A549 (cell line): ENCODE measurements around the gene NHEJ1. TPM values are rescaled to one million over a fixed set of nuclear protein-coding genes. Genes with fewer than 3 reads are reported as not detected.
A peak's percentile ranks its signal among the peaks of the same experiment; 100 is the strongest.

ENCODE experiments used
- ATAC-seq, 2 experiments: fragments of 200-7000 bp in 1 of 2; fragments of >200 bp in 1 of 2; cut with Nextera tagmentation in 1 of 2; cut with Tn5 transposase in 1 of 2; 3 replicates each; pipeline versions ENCODE4 v1.8.0 to v1.9.1; 2018 to 2020; ENCODE audit warnings: mild to moderate bottlenecking in 1 of 2, moderate library complexity in 1 of 2
- CTCF ChIA-PET: fragments of 300-600 bp; sonication (Branson Sonifier 250); formaldehyde crosslinking; extraction: SDS; loops from one replicate; lab custom pipeline; 2021; ENCODE audit warnings: antibody characterized with exemption, inconsistent platforms; lab: Yijun Ruan, JAX
- POLR2A ChIA-PET: fragments of 350-600 bp; formaldehyde crosslinking; extraction: SDS; loops from one replicate; lab custom pipeline; 2021; ENCODE audit warnings: antibody characterized with exemption, inconsistent platforms; lab: Yijun Ruan, JAX
- DNase-seq, 2 experiments: peaks; one replicate each; pipeline versions ENCODE4 v3.0.0 to v3.0.0-alpha.2; 2011 to 2016; ENCODE audit warnings: low read depth in 1 of 2, low spot score in 1 of 2
- FAIRE-seq: peaks from 2 replicates; lab custom pipeline; 2011; peaks lifted over from hg19 to GRCh38; lab: Jason Lieb, UNC
- H3K27ac ChIP-seq, 2 experiments: fragments of >200 bp; sonication (Bioruptor Twin); formaldehyde crosslinking; 3 replicates each; pipeline ENCODE4 v1.5.1; 2016 to 2017
- H3K4me1 ChIP-seq: fragments of >200 bp; sonication (Bioruptor Twin); formaldehyde crosslinking; 3 replicates; pipeline ENCODE4 v1.6.1; 2016
- H3K4me2 ChIP-seq: fragments of >200 bp; sonication (Bioruptor Twin); formaldehyde crosslinking; 3 replicates; pipeline ENCODE4 v1.6.1; 2016
- H3K4me3 ChIP-seq: fragments of >200 bp; sonication (Bioruptor Twin); formaldehyde crosslinking; 3 replicates; pipeline ENCODE4 v1.5.1; 2016
- H3K9me3 ChIP-seq: fragments of >200 bp; sonication (Bioruptor Twin); formaldehyde crosslinking; 3 replicates; pipeline ENCODE4 v1.6.1; 2016
- CEBPB ChIP-seq, 2 experiments: fragments of >200 bp in 1 of 2; sonication (Bioruptor Twin) in 1 of 2; formaldehyde crosslinking in 1 of 2; IDR thresholded peaks; 2 replicates each; pipeline ENCODE4 v1.6.1; 2012 to 2016
- FOSL2 ChIP-seq, 2 experiments: fragments of 450-650 bp in 1 of 2; fragments of >200 bp in 1 of 2; sonication (Bioruptor Twin) in 1 of 2; formaldehyde crosslinking; IDR thresholded peaks; 2 replicates each; pipeline versions ENCODE4 v1.5.0 to v1.6.1; 2016 to 2020; ENCODE audit warnings: mild to moderate bottlenecking in 1 of 2, moderate library complexity in 1 of 2
- FOXS1 ChIP-seq: fragments of 250-450 bp; sonication (Bioruptor Pico); IDR thresholded peaks from 2 replicates; pipeline ENCODE4 v1.5.0; 2020; ENCODE audit warnings: mild to moderate bottlenecking, moderate library complexity
- GATA3 ChIP-seq: IDR thresholded peaks from 2 replicates; pipeline ENCODE4 v1.6.1; 2012; ENCODE audit warnings: borderline replicate concordance
- HOXA7 ChIP-seq: fragments of 250-450 bp; sonication (Bioruptor Pico); IDR thresholded peaks from 2 replicates; pipeline ENCODE4 v1.5.0; 2020; ENCODE audit warnings: mild to moderate bottlenecking, moderate library complexity
- HOXB13 ChIP-seq: fragments of 250-450 bp; sonication (Bioruptor Pico); IDR thresholded peaks from 2 replicates; pipeline ENCODE4 v1.5.0; 2020; ENCODE audit warnings: low read depth, mild to moderate bottlenecking, moderate library complexity
- HOXB5 ChIP-seq: fragments of 250-450 bp; sonication (Bioruptor Pico); IDR thresholded peaks from 2 replicates; pipeline ENCODE4 v1.5.0; 2020; ENCODE audit warnings: mild to moderate bottlenecking, moderate library complexity
- JUNB ChIP-seq: fragments of >200 bp; sonication (Bioruptor Twin); formaldehyde crosslinking; IDR thresholded peaks from 2 replicates; pipeline ENCODE4 v1.6.1; 2016
- KDM1A ChIP-seq: fragments of 200-600 bp; sonication (generic); IDR thresholded peaks from 2 replicates; pipeline ENCODE4 v1.6.1; 2016; ENCODE audit warnings: low read depth, mild to moderate bottlenecking
- MAFK ChIP-seq: fragments of 450-650 bp; IDR thresholded peaks from 2 replicates; pipeline ENCODE4 v1.6.1; 2014; ENCODE audit not compliant: partially characterized antibody
- MYC ChIP-seq: IDR thresholded peaks from 2 replicates; pipeline ENCODE4 v1.6.1; 2012; ENCODE audit warnings: mild to moderate bottlenecking, inconsistent platforms, low read length, improper control_type of control experiment, borderline replicate concordance
- NFE2L2 ChIP-seq: fragments of 150-350 bp; conservative IDR thresholded peaks from 2 replicates; pipeline ENCODE4 v1.6.1; 2014; ENCODE audit warnings: low read length
- NPAS2 ChIP-seq: fragments of 250-450 bp; sonication (Bioruptor Pico); IDR thresholded peaks from 2 replicates; pipeline ENCODE4 v1.8.0; 2022; ENCODE audit warnings: mild to moderate bottlenecking, moderate library complexity, borderline replicate concordance
- NR3C1 ChIP-seq: fragments of >200 bp; sonication (Bioruptor Twin); formaldehyde crosslinking; IDR thresholded peaks from 3 replicates; pipeline ENCODE4 v1.6.1; 2017
- RAD21 ChIP-seq, 2 experiments: fragments of >200 bp in 1 of 2; sonication (Bioruptor Twin) in 1 of 2; formaldehyde crosslinking in 1 of 2; IDR thresholded peaks in 1 of 2; conservative IDR thresholded peaks in 1 of 2; 2 replicates in 1 of 2; 3 replicates in 1 of 2; pipeline ENCODE4 v1.6.1; 2012 to 2018; ENCODE audit warnings: inconsistent platforms in 1 of 2
- RFX5 ChIP-seq: fragments of 450-650 bp; IDR thresholded peaks from 2 replicates; pipeline ENCODE4 v1.7.1; 2014; ENCODE audit warnings: antibody characterized with exemption, mild to moderate bottlenecking, moderate library complexity
- RNF2 ChIP-seq: fragments of 200-600 bp; sonication (generic); IDR thresholded peaks from 2 replicates; pipeline ENCODE4 v1.6.1; 2016; ENCODE audit warnings: low read depth, mild to moderate bottlenecking, antibody characterized with exemption, moderate library complexity, borderline replicate concordance
- SMC3 ChIP-seq: fragments of >200 bp; sonication (Bioruptor Twin); formaldehyde crosslinking; IDR thresholded peaks from 3 replicates; pipeline ENCODE4 v1.6.1; 2018; ENCODE audit warnings: inconsistent platforms
- TP53 ChIP-seq: fragments of 250-450 bp; sonication (Bioruptor Pico); IDR thresholded peaks from 2 replicates; pipeline ENCODE4 v1.5.0; 2021; ENCODE audit warnings: mild to moderate bottlenecking, moderate library complexity
- WGBS: methylation state at CpG from one replicate; pipeline ENCODE4 v1.1.6; 2017; ENCODE audit errors: missing lambda C conversion rate; 5-methylcytosine and 5-hydroxymethylcytosine counted together
- polyA plus RNA-seq, 4 experiments: library from polyadenylated mRNA; depleted of rRNA in 3 of 4; stranded (reverse); fragments of >200 nt; fragmentation: RNase III in 1 of 4; extraction: RNeasy Plus Mini Kit Qiagen cat#74134 plus additional on column Dnase treatment in 1 of 4; gene quantifications; 2 replicates in 3 of 4; 3 replicates in 1 of 4; pipeline ENCODE4 v1.2.3, GENCODE V29; 2011 to 2017
- TF ChIP-seq, protein P1 (sequence below): fragments of 450-650 bp; IDR thresholded peaks from 2 replicates; pipeline ENCODE4 v1.6.1; 2014; ENCODE audit warnings: antibody characterized with exemption
- TF ChIP-seq, protein P2 (sequence below): fragments of >200 bp; sonication (Bioruptor Twin); formaldehyde crosslinking; IDR thresholded peaks from 3 replicates; pipeline ENCODE4 v1.6.1; 2016
- TF ChIP-seq, protein P3 (sequence below): IDR thresholded peaks from 2 replicates; pipeline ENCODE4 v1.6.1; 2012
- TF ChIP-seq, protein P4 (sequence below): fragments of 200-600 bp; sonication (generic); IDR thresholded peaks from 2 replicates; pipeline ENCODE4 v1.6.1; 2016; ENCODE audit warnings: antibody characterized with exemption, mild to moderate bottlenecking, moderate library complexity
- TF ChIP-seq, protein P5 (sequence below): fragments of >200 bp; sonication (Bioruptor Twin); formaldehyde crosslinking; IDR thresholded peaks from 3 replicates; pipeline ENCODE4 v1.5.1; 2016

Gene NHEJ1
- polyA plus RNA-seq, 2 of the 4 experiments (the other 2 are of a cell fraction): 18.5 to 31.8 TPM

DNA sequence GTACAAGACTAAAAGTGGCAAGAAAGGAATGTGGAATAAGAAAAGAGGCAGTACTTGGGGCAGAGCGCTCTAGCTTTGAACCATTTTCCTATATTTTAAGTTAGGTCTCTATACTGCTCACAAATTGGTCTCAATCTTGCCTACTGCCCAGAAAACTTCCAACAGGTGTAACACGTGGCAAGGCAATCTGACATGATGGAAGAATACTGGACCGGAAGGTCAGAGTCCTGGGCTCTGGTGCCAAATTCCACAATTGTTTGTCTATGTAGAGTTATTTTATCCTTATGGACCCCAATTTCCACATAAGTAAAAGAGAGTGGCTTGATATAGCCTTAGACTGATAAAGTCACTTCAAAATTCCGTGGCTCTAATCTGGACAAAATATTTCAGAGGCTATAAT is 28.9 kb downstream of the NHEJ1 start:
- no peak for FAIRE-seq
- Histone ChIP-seq H3K9me3 (no peaks in the 10 kb centered on the region), H3K27ac (no peak overlapping the region), H3K4me1 (peaks cover 21% of the 10 kb centered on the region), H3K4me3 (no peak overlapping the region), H3K4me2 (peak overlapping the region; percentile 34; the same call in 2 of the 3 replicates)
- no peak for ATAC-seq
- TF ChIP-seq, protein P1, sequence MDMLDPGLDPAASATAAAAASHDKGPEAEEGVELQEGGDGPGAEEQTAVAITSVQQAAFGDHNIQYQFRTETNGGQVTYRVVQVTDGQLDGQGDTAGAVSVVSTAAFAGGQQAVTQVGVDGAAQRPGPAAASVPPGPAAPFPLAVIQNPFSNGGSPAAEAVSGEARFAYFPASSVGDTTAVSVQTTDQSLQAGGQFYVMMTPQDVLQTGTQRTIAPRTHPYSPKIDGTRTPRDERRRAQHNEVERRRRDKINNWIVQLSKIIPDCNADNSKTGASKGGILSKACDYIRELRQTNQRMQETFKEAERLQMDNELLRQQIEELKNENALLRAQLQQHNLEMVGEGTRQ: no peak
- TF ChIP-seq SMC3 (no peak), FOXS1 (CRISPR knock-in tag) (no peak), NFE2L2 (no peak), HOXB13 (no peak), KDM1A (no peak), GATA3 (no peak), MYC (no peak), FOSL2 (IDR thresholded peaks at IDR 0.05) (no peak), FOSL2 (CRISPR knock-in tag; IDR thresholded peaks at IDR 0.05) (no peak), NR3C1 (no peak), MAFK (no peak), TP53 (no peak)
- TF ChIP-seq, protein P2, sequence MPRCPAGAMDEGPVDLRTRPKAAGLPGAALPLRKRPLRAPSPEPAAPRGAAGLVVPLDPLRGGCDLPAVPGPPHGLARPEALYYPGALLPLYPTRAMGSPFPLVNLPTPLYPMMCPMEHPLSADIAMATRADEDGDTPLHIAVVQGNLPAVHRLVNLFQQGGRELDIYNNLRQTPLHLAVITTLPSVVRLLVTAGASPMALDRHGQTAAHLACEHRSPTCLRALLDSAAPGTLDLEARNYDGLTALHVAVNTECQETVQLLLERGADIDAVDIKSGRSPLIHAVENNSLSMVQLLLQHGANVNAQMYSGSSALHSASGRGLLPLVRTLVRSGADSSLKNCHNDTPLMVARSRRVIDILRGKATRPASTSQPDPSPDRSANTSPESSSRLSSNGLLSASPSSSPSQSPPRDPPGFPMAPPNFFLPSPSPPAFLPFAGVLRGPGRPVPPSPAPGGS: no peak
- TF ChIP-seq, protein P3, sequence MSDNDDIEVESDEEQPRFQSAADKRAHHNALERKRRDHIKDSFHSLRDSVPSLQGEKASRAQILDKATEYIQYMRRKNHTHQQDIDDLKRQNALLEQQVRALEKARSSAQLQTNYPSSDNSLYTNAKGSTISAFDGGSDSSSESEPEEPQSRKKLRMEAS: no peak
- no peak for DNase-seq
- ChIA-PET POLR2A (no interaction called here), CTCF (interaction anchor here (1.0 to 3.1 kb wide), 6 partner anchors 12 to 152 kb away, joined by 3 to 30 read pairs (median 6); no protein-coding TSS in a partner anchor)
- WGBS: 79% methylated on average over 4 of the region's 4 CpGs

DNA sequence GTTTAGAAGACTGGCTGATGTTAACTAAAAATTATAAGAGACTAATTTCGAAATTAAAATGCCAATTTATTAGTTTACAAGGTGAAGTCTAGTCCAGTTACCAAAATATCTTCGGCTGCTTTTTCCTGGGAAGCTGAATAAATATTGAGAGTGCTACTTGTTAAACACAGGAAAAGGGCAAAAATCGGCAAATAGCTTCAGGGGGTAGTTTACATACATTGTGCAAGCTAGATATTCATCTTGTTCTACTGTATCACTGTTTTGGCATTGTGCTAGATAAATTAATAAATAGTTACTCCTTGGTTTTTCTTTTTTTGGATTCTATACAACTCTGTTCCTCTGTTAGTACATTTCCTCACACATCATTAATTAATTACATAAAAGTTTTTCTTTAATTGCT is 29.3 kb downstream of the NHEJ1 start:
- Histone ChIP-seq H3K4me2 (peak overlapping the region; percentile 34; the same call in 2 of the 3 replicates), H3K4me3 (no peak overlapping the region), H3K27ac (no peak overlapping the region), H3K9me3 (no peaks in the 10 kb centered on the region), H3K4me1 (peaks cover 25% of the 10 kb centered on the region)
- CTCF ChIA-PET: interaction anchor here (0.9 to 3.8 kb wide), 7 partner anchors 11 to 164 kb away, joined by 3 to 30 read pairs (median 7); no protein-coding TSS in a partner anchor
- DNase-seq (no peak), FAIRE-seq (no peak), ATAC-seq (no peak)
- POLR2A ChIA-PET: no interaction called here
- WGBS: 11% methylated on average over 3 of the region's 3 CpGs
- peak; percentile 37; the same call in 1 of the 2 replicates for TF ChIP-seq GATA3
- TF ChIP-seq, protein P4, sequence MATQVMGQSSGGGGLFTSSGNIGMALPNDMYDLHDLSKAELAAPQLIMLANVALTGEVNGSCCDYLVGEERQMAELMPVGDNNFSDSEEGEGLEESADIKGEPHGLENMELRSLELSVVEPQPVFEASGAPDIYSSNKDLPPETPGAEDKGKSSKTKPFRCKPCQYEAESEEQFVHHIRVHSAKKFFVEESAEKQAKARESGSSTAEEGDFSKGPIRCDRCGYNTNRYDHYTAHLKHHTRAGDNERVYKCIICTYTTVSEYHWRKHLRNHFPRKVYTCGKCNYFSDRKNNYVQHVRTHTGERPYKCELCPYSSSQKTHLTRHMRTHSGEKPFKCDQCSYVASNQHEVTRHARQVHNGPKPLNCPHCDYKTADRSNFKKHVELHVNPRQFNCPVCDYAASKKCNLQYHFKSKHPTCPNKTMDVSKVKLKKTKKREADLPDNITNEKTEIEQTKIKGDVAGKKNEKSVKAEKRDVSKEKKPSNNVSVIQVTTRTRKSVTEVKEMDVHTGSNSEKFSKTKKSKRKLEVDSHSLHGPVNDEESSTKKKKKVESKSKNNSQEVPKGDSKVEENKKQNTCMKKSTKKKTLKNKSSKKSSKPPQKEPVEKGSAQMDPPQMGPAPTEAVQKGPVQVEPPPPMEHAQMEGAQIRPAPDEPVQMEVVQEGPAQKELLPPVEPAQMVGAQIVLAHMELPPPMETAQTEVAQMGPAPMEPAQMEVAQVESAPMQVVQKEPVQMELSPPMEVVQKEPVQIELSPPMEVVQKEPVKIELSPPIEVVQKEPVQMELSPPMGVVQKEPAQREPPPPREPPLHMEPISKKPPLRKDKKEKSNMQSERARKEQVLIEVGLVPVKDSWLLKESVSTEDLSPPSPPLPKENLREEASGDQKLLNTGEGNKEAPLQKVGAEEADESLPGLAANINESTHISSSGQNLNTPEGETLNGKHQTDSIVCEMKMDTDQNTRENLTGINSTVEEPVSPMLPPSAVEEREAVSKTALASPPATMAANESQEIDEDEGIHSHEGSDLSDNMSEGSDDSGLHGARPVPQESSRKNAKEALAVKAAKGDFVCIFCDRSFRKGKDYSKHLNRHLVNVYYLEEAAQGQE: no peak
- TF ChIP-seq HOXB5 (CRISPR knock-in tag): no peak
- 0 out of 4 replicates have a peak, but pooled peaks of 1 of the 2 experiments have one; percentile 22 for TF ChIP-seq CEBPB (IDR thresholded peaks at IDR 0.05)
- TF ChIP-seq RFX5: no peak

DNA sequence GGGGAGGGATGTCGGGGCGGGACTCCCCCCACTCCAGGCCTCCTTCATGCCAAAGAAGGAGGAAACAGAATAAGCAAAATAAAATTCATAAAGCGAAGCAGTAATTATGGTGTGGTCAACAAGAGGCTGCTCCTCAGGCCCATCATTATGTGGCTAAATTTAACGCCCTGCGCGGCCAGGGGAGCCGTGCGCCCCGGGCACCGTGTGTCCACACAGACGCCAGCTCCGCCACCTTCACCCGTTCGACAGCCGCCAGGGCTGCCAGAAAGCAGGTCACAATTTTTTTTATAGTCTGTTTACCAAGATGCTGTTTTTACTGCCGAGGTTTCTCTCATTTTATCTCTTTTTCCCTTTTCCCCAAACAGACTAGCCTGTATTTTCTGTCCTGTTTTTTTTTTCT is 31.0 kb downstream of the NHEJ1 start:
- no peak for FAIRE-seq
- Histone ChIP-seq H3K4me1 (peaks cover 42% of the 10 kb centered on the region), H3K9me3 (no peaks in the 10 kb centered on the region), H3K4me2 (no peak overlapping the region), H3K27ac (no peak overlapping the region), H3K4me3 (no peak overlapping the region)
- POLR2A ChIA-PET: no interaction called here
- ATAC-seq: no peak
- TF ChIP-seq SMC3 (no peak), NPAS2 (no peak), HOXB5 (CRISPR knock-in tag) (no peak), JUNB (no peak), HOXA7 (CRISPR knock-in tag) (no peak), FOSL2 (IDR thresholded peaks at IDR 0.05) (no peak), FOSL2 (CRISPR knock-in tag; IDR thresholded peaks at IDR 0.05) (no peak), RAD21 (conservative IDR thresholded peaks at IDR 0.05 in 1 of 2, IDR thresholded peaks at IDR 0.05 in 1 of 2) (no peak), HOXB13 (no peak), RNF2 (no peak)
- TF ChIP-seq, protein P5, sequence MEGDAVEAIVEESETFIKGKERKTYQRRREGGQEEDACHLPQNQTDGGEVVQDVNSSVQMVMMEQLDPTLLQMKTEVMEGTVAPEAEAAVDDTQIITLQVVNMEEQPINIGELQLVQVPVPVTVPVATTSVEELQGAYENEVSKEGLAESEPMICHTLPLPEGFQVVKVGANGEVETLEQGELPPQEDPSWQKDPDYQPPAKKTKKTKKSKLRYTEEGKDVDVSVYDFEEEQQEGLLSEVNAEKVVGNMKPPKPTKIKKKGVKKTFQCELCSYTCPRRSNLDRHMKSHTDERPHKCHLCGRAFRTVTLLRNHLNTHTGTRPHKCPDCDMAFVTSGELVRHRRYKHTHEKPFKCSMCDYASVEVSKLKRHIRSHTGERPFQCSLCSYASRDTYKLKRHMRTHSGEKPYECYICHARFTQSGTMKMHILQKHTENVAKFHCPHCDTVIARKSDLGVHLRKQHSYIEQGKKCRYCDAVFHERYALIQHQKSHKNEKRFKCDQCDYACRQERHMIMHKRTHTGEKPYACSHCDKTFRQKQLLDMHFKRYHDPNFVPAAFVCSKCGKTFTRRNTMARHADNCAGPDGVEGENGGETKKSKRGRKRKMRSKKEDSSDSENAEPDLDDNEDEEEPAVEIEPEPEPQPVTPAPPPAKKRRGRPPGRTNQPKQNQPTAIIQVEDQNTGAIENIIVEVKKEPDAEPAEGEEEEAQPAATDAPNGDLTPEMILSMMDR: no peak
- DNase-seq: no peak
- CTCF ChIA-PET: interaction anchor here (0.6 to 3.8 kb wide), 10 partner anchors 10 to 175 kb away, joined by 3 to 18 read pairs (median 5); no protein-coding TSS in a partner anchor
- 94% methylated on average over 16 of the region's 16 CpGs for WGBS
